Left ventricle myocardium inferior (tissue), 1 donor: ENCODE data around the gene DYSF. TPM values are rescaled to one million over a fixed set of nuclear protein-coding genes. Genes with fewer than 3 reads are reported as not detected.

Experiments used
- DNase-seq: peaks from one replicate; pipeline ENCODE4 v3.0.0-alpha.2; 2020
- H3K27ac ChIP-seq: fragments of 200-600 bp; replicated peaks from 2 replicates; pipeline ENCODE4 v1.8.0; 2021
- H3K27me3 ChIP-seq: fragments of 200-600 bp; 2 replicates; pipeline ENCODE4 v1.8.0; 2021; ENCODE audit warnings: low read depth
- H3K36me3 ChIP-seq: fragments of 200-600 bp; 2 replicates; pipeline ENCODE4 v1.8.0; 2021
- H3K4me1 ChIP-seq: fragments of 200-600 bp; 2 replicates; pipeline ENCODE4 v1.8.0; 2021
- H3K4me3 ChIP-seq: fragments of 200-600 bp; 2 replicates; pipeline ENCODE4 v1.8.0; 2021; ENCODE audit warnings: mild to moderate bottlenecking, moderate library complexity
- H3K9me3 ChIP-seq: fragments of 200-600 bp; replicated peaks from 2 replicates; pipeline ENCODE4 v1.8.0; 2021
- intact Hi-C: fragments of 100-400 bp; cut with micrococcal nuclease; formaldehyde crosslinking; loops from one replicate; pipeline ENCODE4 v1.11.0; 2022
- total RNA-seq: library from RNA; stranded (reverse); fragmentation: NEBNext Ultra II Directional; extraction: Animal tissue kit (Norgen Biotek cat#: 25700); gene quantifications from one replicate; pipeline ENCODE4 v1.2.1, GENCODE V29; 2021
- TF ChIP-seq, protein P1 (sequence below): fragments of 200-600 bp; IDR thresholded peaks from 2 replicates; pipeline ENCODE4 v1.8.0; 2021; ENCODE audit warnings: antibody characterized with exemption, mild to moderate bottlenecking, borderline replicate concordance
- donor health status: DM: no; HTN: yes; CAD: no; lungs with severe emphysema.

DYSF gene
- total RNA-seq, 1 donor from 2014 or later = 48.2 TPM

DNA sequence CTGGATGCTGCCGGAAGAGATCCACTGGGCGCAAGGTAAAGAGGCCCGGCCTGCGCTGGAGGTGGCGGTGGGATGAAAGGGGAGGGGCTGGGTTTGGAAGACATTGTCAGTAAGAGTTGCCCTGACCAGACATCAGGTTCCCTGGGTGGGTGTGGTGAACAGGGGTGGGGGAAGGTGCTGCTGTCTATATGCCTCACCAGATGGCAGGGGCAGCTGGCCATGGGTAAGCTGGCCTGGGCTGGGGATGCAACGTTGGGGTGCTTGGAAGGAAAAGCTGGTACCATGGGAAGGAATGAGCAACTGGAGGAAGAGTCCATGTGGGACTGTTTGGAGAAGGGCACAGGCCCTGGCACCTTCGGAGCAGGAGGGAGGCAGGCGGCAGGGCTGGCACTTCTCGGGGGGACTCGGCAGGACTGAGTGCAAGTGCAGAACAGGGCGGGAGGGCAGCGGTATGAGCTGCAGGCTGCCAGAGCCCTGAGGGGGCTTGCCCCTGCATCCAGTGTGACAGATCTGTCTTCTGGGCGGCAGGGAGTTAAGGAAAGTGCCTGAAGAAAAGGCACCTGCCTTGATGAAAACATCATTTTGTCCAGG, 146.4 kb downstream of the DYSF start:
- no peak for DNase-seq
- Histone ChIP-seq H3K27ac (no peak overlapping the region), H3K36me3 (peaks cover 17% of the 10 kb centered on the region), H3K9me3 (no peaks in the 10 kb centered on the region), H3K4me1 (peaks cover 17% of the 10 kb centered on the region), H3K27me3 (no peaks in the 10 kb centered on the region), H3K4me3 (no peak overlapping the region)
- TF ChIP-seq, protein P1, sequence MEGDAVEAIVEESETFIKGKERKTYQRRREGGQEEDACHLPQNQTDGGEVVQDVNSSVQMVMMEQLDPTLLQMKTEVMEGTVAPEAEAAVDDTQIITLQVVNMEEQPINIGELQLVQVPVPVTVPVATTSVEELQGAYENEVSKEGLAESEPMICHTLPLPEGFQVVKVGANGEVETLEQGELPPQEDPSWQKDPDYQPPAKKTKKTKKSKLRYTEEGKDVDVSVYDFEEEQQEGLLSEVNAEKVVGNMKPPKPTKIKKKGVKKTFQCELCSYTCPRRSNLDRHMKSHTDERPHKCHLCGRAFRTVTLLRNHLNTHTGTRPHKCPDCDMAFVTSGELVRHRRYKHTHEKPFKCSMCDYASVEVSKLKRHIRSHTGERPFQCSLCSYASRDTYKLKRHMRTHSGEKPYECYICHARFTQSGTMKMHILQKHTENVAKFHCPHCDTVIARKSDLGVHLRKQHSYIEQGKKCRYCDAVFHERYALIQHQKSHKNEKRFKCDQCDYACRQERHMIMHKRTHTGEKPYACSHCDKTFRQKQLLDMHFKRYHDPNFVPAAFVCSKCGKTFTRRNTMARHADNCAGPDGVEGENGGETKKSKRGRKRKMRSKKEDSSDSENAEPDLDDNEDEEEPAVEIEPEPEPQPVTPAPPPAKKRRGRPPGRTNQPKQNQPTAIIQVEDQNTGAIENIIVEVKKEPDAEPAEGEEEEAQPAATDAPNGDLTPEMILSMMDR = no peak
- intact Hi-C loops = no loop called here

DNA sequence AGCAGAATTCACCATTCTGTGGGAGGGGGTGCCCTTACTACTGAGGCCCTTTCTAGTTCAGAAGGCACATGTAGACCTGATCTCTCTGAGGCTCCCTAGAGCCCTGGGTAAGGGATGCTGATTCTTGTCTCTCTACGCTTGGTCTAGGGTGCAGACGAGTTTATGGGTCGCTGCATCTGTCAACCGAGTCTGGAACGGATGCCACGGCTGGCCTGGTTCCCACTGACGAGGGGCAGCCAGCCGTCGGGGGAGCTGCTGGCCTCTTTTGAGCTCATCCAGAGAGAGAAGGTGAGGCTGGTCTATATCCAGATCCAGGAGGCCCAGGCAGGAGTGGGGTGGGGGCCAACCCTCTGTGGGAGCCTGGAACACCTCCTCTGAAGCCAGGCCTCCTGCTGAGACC, 147.2 kb downstream of the DYSF start:
- H3K36me3 ChIP-seq = peaks cover 17% of the 10 kb centered on the region
- peaks cover 25% of the 10 kb centered on the region for H3K4me1 ChIP-seq
- H3K9me3 ChIP-seq = no peaks in the 10 kb centered on the region
- H3K27ac ChIP-seq = no peak overlapping the region
- TF ChIP-seq, protein P1 = no peak
- H3K27me3 ChIP-seq = no peaks in the 10 kb centered on the region
- DNase-seq = no peak
- intact Hi-C loops = no loop called here
- no peak overlapping the region for H3K4me3 ChIP-seq

DNA sequence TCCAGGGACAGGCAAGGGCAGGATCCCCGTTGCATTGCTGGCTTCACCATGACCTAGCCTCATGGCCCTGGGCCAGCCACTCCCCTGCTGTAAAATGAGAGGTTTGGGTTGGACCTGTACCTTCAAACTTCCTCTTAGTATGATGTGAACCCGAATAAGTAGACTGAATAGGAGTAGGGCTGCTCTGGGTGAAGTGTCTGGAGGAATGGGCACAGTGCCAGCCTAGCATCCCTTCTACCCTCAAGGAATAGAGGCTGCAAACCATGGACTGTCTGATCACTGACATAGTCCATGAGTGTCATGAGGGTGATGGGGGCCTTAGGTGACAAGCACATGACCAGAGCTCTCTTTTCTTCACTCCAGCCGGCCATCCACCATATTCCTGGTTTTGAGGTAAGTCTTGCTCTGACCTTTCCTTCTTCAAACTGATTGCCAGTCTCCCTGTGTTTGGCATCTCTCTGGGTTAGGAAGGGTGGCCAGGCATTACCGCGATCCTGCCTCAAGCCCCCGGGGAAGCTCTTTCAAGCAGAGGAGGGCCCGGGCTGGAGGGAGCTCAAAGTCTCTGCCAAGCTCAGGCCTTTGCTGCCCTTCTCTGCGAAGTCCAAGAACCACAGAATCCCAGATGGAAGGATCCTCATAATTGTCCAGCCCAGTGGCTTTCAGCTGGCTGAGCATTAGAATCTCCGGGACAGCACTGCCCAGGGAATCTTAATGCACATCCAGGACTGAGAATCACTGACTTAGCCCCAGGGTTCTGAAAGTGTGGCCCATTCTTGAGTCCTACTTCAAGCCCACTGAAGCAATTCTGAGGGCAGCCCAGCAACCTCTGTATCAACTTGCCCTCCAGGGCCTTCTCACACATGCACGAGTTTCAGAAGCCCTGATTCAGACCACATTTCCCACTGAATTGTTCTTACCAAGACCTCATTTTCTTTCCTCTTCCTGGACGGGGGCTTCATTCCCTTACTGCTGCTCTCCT, 148.1 kb downstream of the DYSF start:
- Histone ChIP-seq H3K27ac (no peak overlapping the region), H3K27me3 (no peaks in the 10 kb centered on the region), H3K9me3 (no peaks in the 10 kb centered on the region), H3K4me1 (peaks cover 32% of the 10 kb centered on the region), H3K4me3 (no peak overlapping the region), H3K36me3 (peaks cover 17% of the 10 kb centered on the region)
- peak; percentile 10 for DNase-seq
- intact Hi-C loops = no loop called here
- TF ChIP-seq, protein P1 = no peak

DNA sequence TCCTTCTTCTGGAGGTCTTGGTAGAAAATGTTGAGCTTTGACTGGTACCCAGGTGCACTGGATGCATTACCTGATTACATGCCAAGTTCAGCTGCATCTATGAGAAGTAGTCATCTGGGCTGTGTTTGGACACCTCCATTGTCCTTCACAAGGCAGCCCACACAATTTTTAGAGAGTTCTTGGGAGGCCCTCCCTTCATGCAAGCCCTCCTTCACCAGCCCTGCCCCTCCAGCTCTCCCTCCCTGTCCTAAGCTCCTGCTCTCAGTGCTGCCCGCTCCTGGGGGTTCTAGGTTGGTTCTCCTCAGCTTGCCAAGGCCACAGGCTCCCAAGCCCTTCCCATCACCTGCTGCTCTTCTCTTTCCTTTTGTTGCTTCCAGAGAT, 148.7 kb downstream of the DYSF start:
- intact Hi-C loops = no loop called here
- peaks cover 17% of the 10 kb centered on the region for H3K36me3 ChIP-seq
- TF ChIP-seq, protein P1 = no peak
- peak; percentile 3 for DNase-seq
- H3K27ac ChIP-seq = no peak overlapping the region
- peaks cover 35% of the 10 kb centered on the region for H3K4me1 ChIP-seq
- no peaks in the 10 kb centered on the region for H3K9me3 ChIP-seq
- no peaks in the 10 kb centered on the region for H3K27me3 ChIP-seq
- H3K4me3 ChIP-seq = no peak overlapping the region

DNA sequence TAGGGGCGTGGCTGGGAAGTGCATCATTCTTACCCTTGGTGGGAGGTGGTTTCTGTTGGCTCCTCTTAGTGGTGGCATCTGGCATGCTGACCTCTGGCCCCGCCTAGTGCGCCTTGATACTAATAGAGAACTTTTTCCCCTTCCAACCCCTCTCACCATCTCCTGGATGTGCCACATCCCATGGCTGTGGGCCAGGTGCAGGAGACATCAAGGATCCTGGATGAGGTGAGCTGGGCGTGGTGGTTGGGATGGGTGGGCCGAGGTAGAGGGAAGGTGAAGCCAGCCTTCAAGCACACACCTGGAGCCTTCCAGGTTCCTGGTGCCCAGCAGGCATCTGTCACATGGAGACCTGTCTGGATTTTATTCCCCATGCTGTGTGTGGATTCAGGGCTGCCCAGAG, 149.2 kb downstream of the DYSF start:
- peak; percentile 9 for DNase-seq
- H3K27ac ChIP-seq = peak overlapping the region; percentile 79
- no peak overlapping the region for H3K4me3 ChIP-seq
- TF ChIP-seq, protein P1 = no peak
- peaks cover 35% of the 10 kb centered on the region for H3K4me1 ChIP-seq
- H3K9me3 ChIP-seq = no peaks in the 10 kb centered on the region
- H3K27me3 ChIP-seq = no peaks in the 10 kb centered on the region
- intact Hi-C loops = no loop called here
- peaks cover 17% of the 10 kb centered on the region for H3K36me3 ChIP-seq
